Measurements from ENCODE around the gene TFCP2.

Gene TFCP2

DNA sequence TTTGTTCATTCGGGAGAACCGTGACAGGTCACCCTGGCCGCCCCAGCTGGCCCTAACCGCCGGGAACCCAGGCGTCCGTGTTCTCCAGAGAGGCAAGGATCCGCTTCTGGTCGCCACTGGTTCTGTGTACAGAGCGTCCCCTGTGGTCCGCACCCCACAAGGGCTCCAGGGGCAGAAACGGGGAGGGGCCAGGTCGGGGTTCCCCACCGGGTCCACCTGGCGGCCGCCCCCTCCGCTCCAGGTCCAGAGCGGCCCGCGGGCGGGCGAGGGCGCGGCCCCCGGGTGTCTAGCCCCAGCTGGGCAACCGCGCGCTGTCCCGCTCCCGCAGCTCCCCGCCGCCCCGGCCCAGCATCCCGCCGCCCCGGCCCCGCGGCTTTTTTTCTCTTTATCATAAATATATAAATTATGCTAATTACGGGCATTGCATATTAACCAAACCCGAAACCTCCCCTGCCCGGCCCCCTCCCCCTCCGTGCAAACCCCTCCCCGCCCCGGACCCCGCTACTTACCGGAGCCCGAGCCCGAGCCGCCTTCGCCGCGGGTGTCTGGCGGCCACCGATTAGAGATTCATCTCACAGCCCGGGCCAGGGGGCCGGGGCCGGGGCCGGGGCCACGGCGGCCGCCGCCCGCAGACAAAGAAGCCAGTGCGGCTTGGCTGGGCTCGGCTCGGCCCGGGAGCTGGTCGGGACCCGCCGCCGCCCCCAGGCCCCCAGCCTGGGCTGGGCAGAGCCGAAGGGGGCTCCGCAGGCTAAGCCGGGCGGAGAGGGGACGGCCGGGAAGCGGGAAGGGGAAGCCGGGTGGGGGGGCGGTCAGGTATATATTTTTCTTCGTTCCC is 44.4 kb upstream of the TFCP2 start:
- TF ChIP-seq, protein P1, sequence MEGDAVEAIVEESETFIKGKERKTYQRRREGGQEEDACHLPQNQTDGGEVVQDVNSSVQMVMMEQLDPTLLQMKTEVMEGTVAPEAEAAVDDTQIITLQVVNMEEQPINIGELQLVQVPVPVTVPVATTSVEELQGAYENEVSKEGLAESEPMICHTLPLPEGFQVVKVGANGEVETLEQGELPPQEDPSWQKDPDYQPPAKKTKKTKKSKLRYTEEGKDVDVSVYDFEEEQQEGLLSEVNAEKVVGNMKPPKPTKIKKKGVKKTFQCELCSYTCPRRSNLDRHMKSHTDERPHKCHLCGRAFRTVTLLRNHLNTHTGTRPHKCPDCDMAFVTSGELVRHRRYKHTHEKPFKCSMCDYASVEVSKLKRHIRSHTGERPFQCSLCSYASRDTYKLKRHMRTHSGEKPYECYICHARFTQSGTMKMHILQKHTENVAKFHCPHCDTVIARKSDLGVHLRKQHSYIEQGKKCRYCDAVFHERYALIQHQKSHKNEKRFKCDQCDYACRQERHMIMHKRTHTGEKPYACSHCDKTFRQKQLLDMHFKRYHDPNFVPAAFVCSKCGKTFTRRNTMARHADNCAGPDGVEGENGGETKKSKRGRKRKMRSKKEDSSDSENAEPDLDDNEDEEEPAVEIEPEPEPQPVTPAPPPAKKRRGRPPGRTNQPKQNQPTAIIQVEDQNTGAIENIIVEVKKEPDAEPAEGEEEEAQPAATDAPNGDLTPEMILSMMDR (IDR thresholded peaks at IDR 0.05; ENCODE audit: low read depth, low read length), result peak; percentile 35
- DNase-seq (ENCODE audit: extremely low read depth, low read depth), result no peak

DNA sequence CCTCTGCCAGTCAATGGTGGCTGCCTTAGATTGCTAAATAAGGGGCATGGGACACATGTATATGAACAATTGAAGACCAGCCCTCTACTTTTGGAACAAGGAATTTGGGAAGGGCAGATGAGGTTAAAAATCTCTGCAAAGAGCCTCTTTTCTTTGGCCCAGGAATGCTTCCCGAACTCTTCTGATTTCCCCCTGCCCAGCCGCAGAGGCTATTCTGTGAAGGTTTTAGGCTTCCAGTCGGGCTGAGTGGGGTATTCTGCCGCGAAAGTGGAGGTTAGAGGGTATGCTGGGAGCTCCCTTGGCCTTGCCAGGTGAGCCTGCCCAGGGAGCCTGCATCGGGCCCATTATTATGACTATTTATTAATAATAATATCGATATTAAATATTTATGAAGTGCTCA is 43.7 kb upstream of the TFCP2 start:
- no peak for DNase-seq (ENCODE audit: extremely low read depth, low read depth)
- TF ChIP-seq, protein P1 (IDR thresholded peaks at IDR 0.05; ENCODE audit: low read depth, low read length), result no peak

DNA sequence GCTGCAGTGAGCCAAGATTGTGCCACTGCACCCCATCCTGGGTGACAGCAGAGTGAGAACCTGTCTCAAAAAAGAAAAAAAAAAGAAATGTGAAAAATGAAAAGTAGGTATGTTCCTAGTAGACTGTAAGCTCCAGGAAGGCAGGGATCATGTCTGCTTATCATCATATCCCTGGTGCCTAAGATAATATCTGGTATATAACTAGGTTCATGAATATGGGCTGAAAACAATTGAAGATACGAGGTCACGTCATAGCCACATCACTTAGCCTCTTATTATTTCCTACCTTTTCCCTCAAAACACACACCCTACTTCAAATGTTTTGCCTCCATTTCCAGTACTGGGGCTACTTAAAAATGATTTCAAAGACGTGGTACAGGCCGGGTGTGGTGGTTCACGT is 42.0 kb upstream of the TFCP2 start:
- DNase-seq (ENCODE audit: extremely low read depth, low read depth), result no peak
- TF ChIP-seq, protein P1 (IDR thresholded peaks at IDR 0.05; ENCODE audit: low read depth, low read length), result no peak

DNA sequence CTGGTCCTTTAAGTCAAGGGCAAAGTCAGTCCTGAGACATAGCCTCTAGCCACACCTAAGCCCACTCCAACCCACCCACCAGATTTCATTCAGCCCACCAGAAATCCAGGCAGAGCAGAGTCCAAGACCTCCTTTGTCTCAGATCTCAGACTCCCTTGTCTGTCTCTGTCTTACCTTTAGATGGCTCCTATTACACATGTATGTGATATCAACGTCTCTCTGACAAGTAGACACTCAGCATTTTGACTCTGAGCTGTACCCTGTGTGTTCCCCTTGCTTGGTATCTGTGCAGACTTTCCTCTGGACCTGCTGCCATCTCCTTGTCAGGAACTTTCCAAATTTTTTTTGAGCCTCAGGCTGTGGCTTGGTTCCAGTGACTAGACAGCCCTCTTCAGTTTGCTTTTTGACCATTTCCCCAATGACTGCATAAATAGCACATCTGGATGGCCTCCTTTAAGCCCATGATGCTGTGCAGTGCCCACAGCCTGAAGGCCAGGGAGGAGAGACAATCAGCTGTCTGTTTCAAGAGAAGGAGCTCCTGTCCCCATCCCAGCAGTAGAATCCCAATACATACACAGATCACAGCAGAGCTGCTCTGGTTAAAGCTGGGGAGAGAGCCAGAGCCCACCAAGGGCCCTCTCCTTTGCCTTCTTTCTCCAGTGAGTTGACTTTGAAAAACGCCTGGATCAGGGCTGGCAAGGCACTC is 37.9 kb upstream of the TFCP2 start:
- DNase-seq (ENCODE audit: extremely low read depth, low read depth), result no peak
- TF ChIP-seq, protein P1 (IDR thresholded peaks at IDR 0.05; ENCODE audit: low read depth, low read length), result no peak

DNA sequence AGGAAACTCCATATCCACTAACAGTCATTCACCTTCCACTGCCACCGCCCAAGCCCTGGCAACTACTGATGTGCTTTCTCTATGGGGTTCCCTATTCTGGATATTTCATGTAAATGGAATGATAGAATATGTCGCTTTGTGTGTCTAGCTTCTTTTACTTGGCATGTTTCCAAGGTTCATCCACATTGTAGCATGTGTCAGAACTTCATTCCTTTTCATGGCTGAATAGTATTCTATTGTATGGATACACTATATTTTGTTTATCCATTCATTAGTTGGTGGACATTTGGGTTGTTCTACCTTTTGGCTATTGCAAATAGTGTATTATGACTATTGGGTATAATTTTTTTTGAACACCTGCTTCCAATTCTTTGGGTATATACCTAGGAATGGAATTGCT is 36.3 kb upstream of the TFCP2 start:
- DNase-seq (ENCODE audit: extremely low read depth, low read depth), result no peak
- TF ChIP-seq, protein P1 (IDR thresholded peaks at IDR 0.05; ENCODE audit: low read depth, low read length), result no peak

DNA sequence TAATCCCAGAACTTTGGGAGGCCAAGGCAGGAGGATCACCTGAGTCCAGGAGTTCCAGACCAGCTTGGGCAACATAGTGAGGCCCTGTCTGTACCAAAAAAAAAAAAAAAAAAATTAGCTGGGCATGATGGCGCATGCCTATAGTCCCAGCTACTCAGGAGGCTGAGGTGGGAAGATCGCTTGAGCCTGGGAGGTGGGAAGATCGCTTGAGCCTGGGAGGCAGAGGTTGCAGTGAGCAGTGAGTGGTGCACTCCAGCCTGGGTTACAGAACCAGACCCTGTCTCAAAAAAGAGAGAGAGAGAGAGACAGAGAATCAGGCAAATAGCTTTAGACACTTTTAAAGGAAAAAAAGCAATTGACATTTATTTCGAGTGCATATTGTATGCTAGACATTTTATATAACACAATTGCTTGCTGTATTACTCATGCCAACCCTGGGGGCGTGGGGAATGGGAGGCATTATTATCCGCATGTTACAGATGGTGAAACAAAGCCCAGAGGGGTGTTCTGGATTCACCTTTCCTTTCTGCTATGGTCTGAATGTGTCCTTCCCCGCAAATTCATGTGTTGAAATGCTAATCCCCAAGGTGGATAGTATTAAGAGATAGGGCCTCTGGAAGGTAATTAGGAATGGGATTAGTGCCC is 35.2 kb upstream of the TFCP2 start:
- TF ChIP-seq, protein P1 (IDR thresholded peaks at IDR 0.05; ENCODE audit: low read depth, low read length), result no peak
- DNase-seq (ENCODE audit: extremely low read depth, low read depth), result no peak

DNA sequence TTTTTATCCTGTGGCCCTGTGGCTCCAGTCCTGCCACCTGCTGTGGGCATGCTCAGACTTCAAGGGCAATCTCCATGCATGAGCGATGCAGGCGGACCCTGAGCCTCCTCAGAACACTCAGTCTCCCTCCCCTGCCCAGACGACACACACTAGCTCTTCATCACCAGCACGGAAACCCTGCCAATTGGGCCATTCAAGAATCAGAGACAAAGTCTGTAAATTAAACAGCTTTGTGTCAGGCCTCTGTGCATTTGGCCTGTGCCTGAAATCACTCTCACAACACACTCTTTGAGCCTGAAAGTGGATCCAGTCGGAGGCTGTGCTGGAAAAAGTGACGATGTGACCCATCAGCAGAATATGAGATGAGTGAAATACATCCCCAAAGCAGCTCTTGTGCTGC is 32.4 kb upstream of the TFCP2 start:
- no peak for DNase-seq (ENCODE audit: extremely low read depth, low read depth)
- TF ChIP-seq, protein P1 (IDR thresholded peaks at IDR 0.05; ENCODE audit: low read depth, low read length), result no peak

All from AG09319 (cell line).